Fibroblast of pulmonary artery (primary cell): Measurements from ENCODE around the gene GPX5.
"Not testable (repeated sequence)": the region's sequence is repeated elsewhere in the genome, so short reads cannot be mapped to it uniquely, and the experiment has no call there.

ENCODE experiments used
- DNase-seq: peaks from one replicate; pipeline ENCODE4 v3.0.0-alpha.2; 2010; ENCODE audit warnings: low read depth
- H3K4me3 ChIP-seq: replicated peaks from 2 replicates; pipeline ENCODE4 v1.5.1; 2011; ENCODE audit warnings: low read depth, mild to moderate bottlenecking, control low read depth, low read length, moderate library complexity
- CTCF ChIP-seq: IDR thresholded peaks from 2 replicates; pipeline ENCODE4 v1.5.1; 2011; ENCODE audit warnings: mild to moderate bottlenecking, control low read depth, low read length, inconsistent platforms; ENCODE audit errors: missing control alignments

Gene GPX5

DNA sequence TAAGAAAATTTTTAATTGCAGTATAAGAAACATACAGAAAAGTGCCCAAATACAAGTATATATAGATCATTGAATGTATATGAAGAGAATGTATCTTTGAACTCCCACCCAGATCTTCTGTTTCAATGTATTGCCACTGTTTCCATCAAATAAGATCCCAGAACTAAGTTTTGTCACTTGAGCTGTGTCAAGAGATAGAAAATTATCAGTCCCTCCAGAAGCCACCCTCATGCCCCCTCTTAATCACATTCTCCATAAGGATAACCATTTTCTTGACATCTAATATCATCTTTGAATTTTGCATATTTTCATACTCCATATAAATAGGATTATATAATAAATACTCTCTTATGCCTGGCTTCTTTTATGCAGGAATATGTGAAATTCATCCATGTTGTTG is 20.3 kb downstream of the GPX5 start:
- no peak for DNase-seq
- no peak for TF ChIP-seq CTCF
- no peak overlapping the region for H3K4me3 ChIP-seq

DNA sequence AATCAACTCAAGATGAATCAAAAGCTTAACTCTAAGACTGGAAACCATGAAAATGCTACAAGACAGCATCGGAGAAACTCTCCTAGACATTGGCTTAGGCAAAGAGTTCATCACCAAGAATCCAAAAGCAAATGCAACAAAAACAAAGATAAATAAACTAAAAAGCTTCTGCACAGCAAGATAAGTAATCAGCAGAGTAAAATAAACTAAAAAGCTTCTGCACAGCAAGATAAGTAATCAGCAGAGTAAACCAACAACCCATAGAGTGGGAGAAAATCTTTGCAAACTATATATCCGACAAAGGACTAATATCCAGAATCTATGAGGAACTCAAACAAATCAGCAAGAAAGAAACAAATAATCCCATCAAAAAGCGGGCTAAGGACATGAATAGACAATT is 21.3 kb downstream of the GPX5 start:
- DNase-seq, H3K4me3 ChIP-seq: not testable (repeated sequence)

GRCh38 chr6:28551891-28552666 is 26.4 kb downstream of the GPX5 start:
- no peak overlapping the region for H3K4me3 ChIP-seq
- no peak for TF ChIP-seq CTCF
- DNase-seq = no peak

- TF ChIP-seq CTCF = no peak
- no peak overlapping the region for H3K4me3 ChIP-seq
- no peak for DNase-seq
These were observed 27.8 kb downstream of the GPX5 start for GRCh38 chr6:28553384-28553985.

- DNase-seq = peak; percentile 6
- TF ChIP-seq CTCF = no peak
- H3K4me3 ChIP-seq = no peak overlapping the region
These were observed 28.6 kb downstream of the GPX5 start for GRCh38 chr6:28553986-28554881.

- DNase-seq = no peak
- TF ChIP-seq CTCF = no peak
- no peak overlapping the region for H3K4me3 ChIP-seq
These were observed 29.5 kb downstream of the GPX5 start for GRCh38 chr6:28555136-28555535.

GRCh38 chr6:28558629-28559028 is 32.9 kb downstream of the GPX5 start:
- DNase-seq = no peak
- no peak for TF ChIP-seq CTCF
- no peak overlapping the region for H3K4me3 ChIP-seq
